T47D (cell line): Measurements from ENCODE around the gene NUTM2A.
"Not testable (repeated sequence)": the region's sequence is repeated elsewhere in the genome, so short reads cannot be mapped to it uniquely, and the experiment has no call there.

Experiments used
- DNase-seq, 2 experiments: peaks; one replicate each; pipeline versions ENCODE4 v3.0.0 to v3.0.0-alpha.2; 2011 to 2012; ENCODE audit warnings: low read depth in 1 of 2, low spot score in 1 of 2
- in situ Hi-C: cut with HindIII; loops from 2 replicates; pipeline ENCODE4 v1.10.0; 2016; ENCODE audit warnings: low sequenced_read_pairs, low pct_unique_long_range_greater_than_20kb

Gene NUTM2A

GRCh38 chr10:87234854-87235253, 9.6 kb downstream of the NUTM2A start:
- in situ Hi-C loops, DNase-seq: not testable (repeated sequence)

DNA sequence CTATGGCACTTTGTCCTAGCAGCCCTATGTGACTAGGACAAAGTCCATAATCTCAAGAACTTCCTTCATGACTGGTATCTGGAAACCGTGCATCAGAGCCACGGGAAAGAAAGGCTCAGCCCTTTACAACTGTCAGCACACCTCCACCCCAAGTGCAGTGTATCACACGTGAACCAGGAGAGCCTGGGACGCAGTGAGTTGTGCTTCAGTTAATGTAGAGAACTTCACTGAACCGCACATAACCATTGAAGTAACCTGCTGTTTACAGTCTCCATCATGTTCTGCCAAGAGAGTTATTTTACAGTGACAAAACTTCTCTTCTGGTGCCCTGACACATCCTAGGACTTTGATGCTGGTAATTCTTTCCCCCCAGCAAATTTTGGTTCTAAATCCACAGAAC, 12.0 kb downstream of the NUTM2A start:
- DNase-seq, in situ Hi-C loops: not testable (repeated sequence)

- DNase-seq, in situ Hi-C loops: not testable (repeated sequence)
These were observed 14.1 kb downstream of the NUTM2A start for GRCh38 chr10:87239346-87239808.

DNA sequence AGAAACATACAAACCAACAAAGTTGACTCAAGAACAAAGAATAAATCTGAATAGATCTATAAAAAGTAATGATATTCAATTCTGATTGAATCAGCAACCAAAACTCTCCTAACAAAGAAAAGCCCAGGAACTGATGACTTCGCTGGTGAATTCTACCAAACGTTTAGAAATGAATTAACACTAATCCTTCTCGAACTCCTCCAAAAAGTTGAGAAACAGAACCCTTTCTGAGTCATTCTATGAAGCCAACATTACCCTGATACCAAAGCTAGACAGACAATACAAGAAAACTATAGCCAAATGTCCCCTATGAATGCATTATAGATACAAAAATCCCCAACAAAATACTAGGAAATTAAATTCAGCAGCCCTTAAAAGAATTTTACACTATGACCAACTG, 16.9 kb downstream of the NUTM2A start:
- in situ Hi-C loops, DNase-seq: not testable (repeated sequence)

DNA sequence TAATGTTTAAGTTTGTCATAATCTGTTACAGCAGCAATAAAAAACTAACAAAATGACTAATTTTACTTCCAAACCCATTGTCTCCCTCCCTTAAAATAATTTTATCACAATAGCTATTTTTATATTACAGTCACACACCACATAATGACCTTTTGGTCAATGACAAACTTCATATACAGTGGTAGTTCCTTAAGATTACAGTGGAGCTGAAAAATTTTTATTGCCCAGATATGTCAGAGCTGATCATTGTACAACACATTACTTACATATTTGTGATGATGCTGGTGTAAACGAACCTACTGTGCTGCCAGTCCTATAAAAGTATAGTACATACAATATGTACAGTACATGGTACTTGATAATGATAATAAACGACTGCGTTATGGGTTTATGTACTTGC, 22.1 kb downstream of the NUTM2A start:
- in situ Hi-C loops, DNase-seq: not testable (repeated sequence)

GRCh38 chr10:87248818-87249353, 23.6 kb downstream of the NUTM2A start:
- in situ Hi-C loops: not testable (repeated sequence)
- DNase-seq: peak in 1 of 2 experiments; percentile 14

DNA sequence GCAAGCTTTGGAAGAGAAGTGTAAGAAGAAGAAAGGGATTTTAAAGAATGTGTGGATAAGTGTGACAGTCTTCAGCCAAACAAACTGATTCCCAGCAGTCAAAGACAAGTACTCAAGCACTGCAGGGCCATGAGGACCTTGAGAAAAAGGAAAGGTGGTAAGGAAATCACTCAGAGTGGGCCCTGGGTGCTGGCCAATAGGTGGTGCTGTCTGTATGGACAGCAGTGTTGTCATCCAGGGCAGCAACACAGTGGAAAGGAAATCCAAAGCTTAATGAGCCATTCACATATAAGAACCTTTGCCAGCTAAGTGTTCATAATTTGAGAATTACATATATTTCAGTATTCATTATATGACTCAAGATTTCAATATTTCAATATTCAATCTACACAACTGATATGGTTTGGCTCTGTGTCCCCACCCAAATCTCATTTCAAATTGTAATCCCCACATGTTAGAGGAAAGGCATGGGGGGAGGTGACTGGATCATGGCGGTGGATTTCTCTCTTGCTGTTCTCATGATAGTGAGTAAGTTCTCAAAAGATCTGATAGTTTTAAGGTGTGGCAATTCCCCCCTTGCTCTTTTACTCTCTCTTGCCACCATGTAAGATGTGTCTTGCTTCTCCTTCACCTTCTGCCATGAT, 55.6 kb downstream of the NUTM2A start:
- in situ Hi-C loops: not testable (repeated sequence)

More for the DNA sequence above, 55.6 kb downstream of the NUTM2A start:
- not testable (repeated sequence) for DNase-seq
